Measurements from ENCODE around the gene SLC22A7.

DNA sequence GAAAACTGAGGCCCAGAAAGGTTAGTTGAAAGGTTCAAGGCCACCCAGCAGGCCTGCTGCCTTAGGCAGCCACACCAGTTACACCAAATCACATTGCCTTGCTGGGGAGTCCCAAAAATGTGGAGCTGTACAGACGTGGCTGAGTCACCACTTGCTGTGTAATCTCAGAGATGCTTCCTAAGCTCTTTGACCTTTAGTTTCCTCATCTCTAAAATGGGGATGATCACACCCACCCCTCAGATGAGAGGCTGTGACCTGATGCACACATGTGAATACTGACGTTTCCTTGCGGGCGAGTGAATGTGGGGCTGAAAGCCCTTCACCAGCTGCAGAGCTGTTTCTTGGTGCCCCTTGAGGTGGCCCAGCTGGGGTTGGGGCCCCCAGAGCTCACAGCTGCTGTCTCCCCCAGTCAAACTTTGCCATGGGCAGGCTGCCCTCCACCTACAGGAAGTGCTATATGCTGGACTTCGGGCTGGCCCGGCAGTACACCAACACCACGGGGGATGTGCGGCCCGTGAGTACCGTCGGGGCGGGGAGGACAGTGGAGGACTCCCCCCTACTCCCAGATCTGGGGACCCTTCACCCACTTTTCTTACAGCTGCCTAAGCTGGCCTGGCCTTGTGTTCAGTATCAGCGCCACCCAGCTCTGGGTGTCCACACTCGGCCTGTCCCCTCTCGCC is 43.8 kb upstream of the SLC22A7 start:
- TF ChIP-seq, protein P1, sequence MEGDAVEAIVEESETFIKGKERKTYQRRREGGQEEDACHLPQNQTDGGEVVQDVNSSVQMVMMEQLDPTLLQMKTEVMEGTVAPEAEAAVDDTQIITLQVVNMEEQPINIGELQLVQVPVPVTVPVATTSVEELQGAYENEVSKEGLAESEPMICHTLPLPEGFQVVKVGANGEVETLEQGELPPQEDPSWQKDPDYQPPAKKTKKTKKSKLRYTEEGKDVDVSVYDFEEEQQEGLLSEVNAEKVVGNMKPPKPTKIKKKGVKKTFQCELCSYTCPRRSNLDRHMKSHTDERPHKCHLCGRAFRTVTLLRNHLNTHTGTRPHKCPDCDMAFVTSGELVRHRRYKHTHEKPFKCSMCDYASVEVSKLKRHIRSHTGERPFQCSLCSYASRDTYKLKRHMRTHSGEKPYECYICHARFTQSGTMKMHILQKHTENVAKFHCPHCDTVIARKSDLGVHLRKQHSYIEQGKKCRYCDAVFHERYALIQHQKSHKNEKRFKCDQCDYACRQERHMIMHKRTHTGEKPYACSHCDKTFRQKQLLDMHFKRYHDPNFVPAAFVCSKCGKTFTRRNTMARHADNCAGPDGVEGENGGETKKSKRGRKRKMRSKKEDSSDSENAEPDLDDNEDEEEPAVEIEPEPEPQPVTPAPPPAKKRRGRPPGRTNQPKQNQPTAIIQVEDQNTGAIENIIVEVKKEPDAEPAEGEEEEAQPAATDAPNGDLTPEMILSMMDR (IDR thresholded peaks at IDR 0.05; ENCODE audit: low read depth, low read length): no peak
- no peak for TF ChIP-seq EZH2phosphoT487 (IDR thresholded peaks at IDR 0.05; ENCODE audit: low read depth)

All from OCI-LY3 (cell line).